Measurements from ENCODE around the gene RPS3. TPM values are rescaled to one million over a fixed set of nuclear protein-coding genes. Genes with fewer than 3 reads are reported as not detected.

The RPS3 gene
- total and polyA plus RNA-seq, 9 of the 15 experiments (the other 6 are each of a cell fraction or from before 2014, with no cell fraction given): 2,700 to 5,771 (median 3,679) TPM

GRCh38 chr11:75399344-75400145 is at the start of gene RPS3 (continued):
- TF ChIP-seq ELK3 (CRISPR knock-in tag; IDR thresholded peaks at IDR 0.05): no peak
- TF ChIP-seq UBTF (IDR thresholded peaks at IDR 0.05; ENCODE audit: borderline replicate concordance in 1 of 2, low read depth in 2 of 2, low read length in 2 of 2): no peak
- peak; percentile 100 for TF ChIP-seq RBBP5 (IDR thresholded peaks at IDR 0.05; ENCODE audit: borderline replicate concordance, insufficient read depth, low read length, poor library complexity, severe bottlenecking)
- TF ChIP-seq PURB (CRISPR knock-in tag; IDR thresholded peaks at IDR 0.05; ENCODE audit: low read depth): no peak
- no peak for TF ChIP-seq SRF (CRISPR knock-in tag; IDR thresholded peaks at IDR 0.05)
- peak; percentile 87 for TF ChIP-seq NCOA6 (IDR thresholded peaks at IDR 0.05)
- TF ChIP-seq TEAD2 (tag; IDR thresholded peaks at IDR 0.05): no peak
- no peak for TF ChIP-seq HNRNPH1 (optimal IDR thresholded peaks at IDR 0.05; ENCODE audit: low read depth, low read length)
- peak; percentile 96 for TF ChIP-seq GTF2F1 (IDR thresholded peaks at IDR 0.05; ENCODE audit: low read depth, low read length)
- TF ChIP-seq NR2C2 (CRISPR knock-in tag; IDR thresholded peaks at IDR 0.05): peak; percentile 82
- TF ChIP-seq NR2C2 (tag; IDR thresholded peaks at IDR 0.05): peak; percentile 94
- 0 out of 2 replicates have a peak, but pooled peaks have one; percentile 51 for TF ChIP-seq RNF2 (IDR thresholded peaks at IDR 0.05)
- no peak for TF ChIP-seq ZNF134 (CRISPR knock-in tag; conservative IDR thresholded peaks at IDR 0.05)
- TF ChIP-seq ZNF197 (CRISPR knock-in tag; IDR thresholded peaks at IDR 0.05; ENCODE audit: low read depth): no peak; the same call in 1 of the 2 replicates
- TF ChIP-seq GATA2 (CRISPR knock-in tag; IDR thresholded peaks at IDR 0.05): no peak
- TF ChIP-seq POLR2A (conservative IDR thresholded peaks at IDR 0.05): peak; percentile 99
- 0 out of 2 replicates have a peak, but pooled peaks have one; percentile 68 for TF ChIP-seq HMGXB4 (CRISPR knock-in tag; IDR thresholded peaks at IDR 0.05)
- TF ChIP-seq CREB1 (IDR thresholded peaks at IDR 0.05): peak; percentile 97
- peak; percentile 96 for TF ChIP-seq CREB1 (CRISPR knock-in tag; IDR thresholded peaks at IDR 0.05)
- TF ChIP-seq SMARCA5 (IDR thresholded peaks at IDR 0.05): no peak
- peak; percentile 75 for TF ChIP-seq ZSCAN29 (IDR thresholded peaks at IDR 0.05)
- TF ChIP-seq, protein P1, sequence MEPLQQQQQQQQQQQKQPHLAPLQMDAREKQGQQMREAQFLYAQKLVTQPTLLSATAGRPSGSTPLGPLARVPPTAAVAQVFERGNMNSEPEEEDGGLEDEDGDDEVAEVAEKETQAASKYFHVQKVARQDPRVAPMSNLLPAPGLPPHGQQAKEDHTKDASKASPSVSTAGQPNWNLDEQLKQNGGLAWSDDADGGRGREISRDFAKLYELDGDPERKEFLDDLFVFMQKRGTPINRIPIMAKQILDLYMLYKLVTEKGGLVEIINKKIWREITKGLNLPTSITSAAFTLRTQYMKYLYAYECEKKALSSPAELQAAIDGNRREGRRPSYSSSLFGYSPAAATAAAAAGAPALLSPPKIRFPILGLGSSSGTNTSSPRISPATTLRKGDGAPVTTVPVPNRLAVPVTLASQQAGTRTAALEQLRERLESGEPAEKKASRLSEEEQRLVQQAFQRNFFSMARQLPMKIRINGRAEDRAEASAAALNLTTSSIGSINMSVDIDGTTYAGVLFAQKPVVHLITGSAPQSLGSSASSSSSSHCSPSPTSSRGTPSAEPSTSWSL (CRISPR knock-in tag; IDR thresholded peaks at IDR 0.05; ENCODE audit: borderline replicate concordance): no peak
- peak; percentile 76; the same call in 1 of the 2 replicates for TF ChIP-seq ATF1 (CRISPR knock-in tag; IDR thresholded peaks at IDR 0.05)
- TF ChIP-seq ATF1 (tag; IDR thresholded peaks at IDR 0.05): peak; percentile 98

Data from K562 (cell line).